Ascending aorta (tissue), 2 donors: Measurements from ENCODE around the gene TMEM207. TPM values are rescaled to one million over a fixed set of nuclear protein-coding genes. Genes with fewer than 3 reads are reported as not detected.

ENCODE experiments used
- DNase-seq, 2 donors: peaks; one replicate each; pipeline ENCODE4 v3.0.0-alpha.2; 2019; ENCODE audit warnings: low spot score in 2 of 2
- H3K27ac ChIP-seq, 2 donors: fragments of 200-600 bp; sonication (generic); one replicate each; pipeline ENCODE4 v1.5.1; 2016 to 2017; ENCODE audit warnings: mild to moderate bottlenecking in 1 of 2
- H3K27me3 ChIP-seq: fragments of 200-600 bp; sonication (generic); one replicate; pipeline ENCODE4 v1.5.1; 2017
- H3K36me3 ChIP-seq, 2 donors: fragments of 200-600 bp; sonication (generic); one replicate each; pipeline ENCODE4 v1.5.1; 2016
- H3K4me1 ChIP-seq, 2 donors: fragments of 200-600 bp; sonication (generic); one replicate each; pipeline ENCODE4 v1.5.1; 2016 to 2017; ENCODE audit warnings: mild to moderate bottlenecking in 1 of 2
- H3K4me3 ChIP-seq, 2 donors: fragments of 200-600 bp; sonication (generic); one replicate each; pipeline ENCODE4 v1.5.1; 2016 to 2017; ENCODE audit warnings: mild to moderate bottlenecking in 1 of 2
- H3K9me3 ChIP-seq, 2 donors: fragments of 200-600 bp; sonication (generic); one replicate each; pipeline ENCODE4 v1.5.1; 2016
- CTCF ChIP-seq, 3 experiments: fragments of 200-600 bp in 2 of 3; fragments of 450-650 bp in 1 of 3; sonication (generic) in 2 of 3; IDR thresholded peaks; one replicate each; pipeline ENCODE4 v1.5.1; 2016 to 2019; ENCODE audit warnings: antibody characterized with exemption in 3 of 3, mild to moderate bottlenecking in 1 of 3, moderate library complexity in 1 of 3
- intact Hi-C: fragments of 100-400 bp; cut with DNase I; formaldehyde crosslinking; loops from one replicate; pipeline ENCODE4 v1.15.1; 2023
- total RNA-seq: library from RNA; depleted of rRNA; stranded (reverse); fragments of >200 nt; gene quantifications from one replicate; pipeline ENCODE4 v1.1.0, GENCODE V29; 2016

TMEM207 gene
- not detected for total RNA-seq

GRCh38 chr3:190449801-190450200 lies at the start of gene TMEM207:
Gene TMEM207, minus strand, starts transcription at chr3:190449901. Its CDS starts 92 bp downstream, at chr3:190449809.
- intact Hi-C loops, result no loop called here
- TF ChIP-seq CTCF (IDR thresholded peaks at IDR 0.05), result no peak

GRCh38 chr3:190499122-190499521 lies 49.4 kb upstream of the TMEM207 start:
- Histone ChIP-seq H3K4me3 (no peak overlapping the region), H3K27ac (no peak overlapping the region), H3K36me3 (no peaks in the 10 kb centered on the region), H3K4me1 (no peaks in the 10 kb centered on the region), H3K27me3 (no peaks in the 10 kb centered on the region), H3K9me3 (no peaks in the 10 kb centered on the region)
- no peak for DNase-seq
- no peak for TF ChIP-seq CTCF (IDR thresholded peaks at IDR 0.05)
- intact Hi-C loops, result no loop called here

More at GRCh38 chr3:190449801-190450200, at the start of gene TMEM207:
- H3K27me3 ChIP-seq, result no peaks in the 10 kb centered on the region
- no peak within 1 kb of the TSS for H3K4me3 ChIP-seq
- H3K36me3 ChIP-seq, result no peaks in the 10 kb centered on the region
- no peak within 1 kb of the TSS for H3K27ac ChIP-seq
- no peaks in the 10 kb centered on the region for H3K4me1 ChIP-seq
- no peaks in the 10 kb centered on the region for H3K9me3 ChIP-seq
- DNase-seq, result no peak

GRCh38 chr3:190498293-190498692 lies 48.6 kb upstream of the TMEM207 start:
- no peak for TF ChIP-seq CTCF (IDR thresholded peaks at IDR 0.05)
- Histone ChIP-seq H3K4me1 (no peaks in the 10 kb centered on the region), H3K27me3 (no peaks in the 10 kb centered on the region), H3K4me3 (no peak overlapping the region), H3K27ac (no peak overlapping the region), H3K9me3 (no peaks in the 10 kb centered on the region), H3K36me3 (no peaks in the 10 kb centered on the region)
- intact Hi-C loops, result no loop called here
- DNase-seq, result no peak

GRCh38 chr3:190497811-190498210 lies 48.1 kb upstream of the TMEM207 start:
- H3K4me3 ChIP-seq, result no peak overlapping the region
- TF ChIP-seq CTCF (IDR thresholded peaks at IDR 0.05), result no peak
- no peaks in the 10 kb centered on the region for H3K9me3 ChIP-seq
- DNase-seq, result no peak
- H3K27ac ChIP-seq, result no peak overlapping the region
- H3K27me3 ChIP-seq, result no peaks in the 10 kb centered on the region
- H3K36me3 ChIP-seq, result no peaks in the 10 kb centered on the region
- no peaks in the 10 kb centered on the region for H3K4me1 ChIP-seq
- intact Hi-C loops, result no loop called here

GRCh38 chr3:190496859-190497258 lies 47.2 kb upstream of the TMEM207 start:
- TF ChIP-seq CTCF (IDR thresholded peaks at IDR 0.05), result no peak
- H3K4me1 ChIP-seq, result no peaks in the 10 kb centered on the region
- no peak overlapping the region for H3K4me3 ChIP-seq
- H3K27me3 ChIP-seq, result no peaks in the 10 kb centered on the region
- intact Hi-C loops, result no loop called here
- no peaks in the 10 kb centered on the region for H3K9me3 ChIP-seq
- H3K27ac ChIP-seq, result no peak overlapping the region
- no peak for DNase-seq
- H3K36me3 ChIP-seq, result no peaks in the 10 kb centered on the region

- DNase-seq, result no peak
- intact Hi-C loops, result no loop called here
- no peak for TF ChIP-seq CTCF (IDR thresholded peaks at IDR 0.05)
- Histone ChIP-seq H3K36me3 (no peaks in the 10 kb centered on the region), H3K27me3 (no peaks in the 10 kb centered on the region), H3K4me1 (no peaks in the 10 kb centered on the region), H3K27ac (no peak overlapping the region), H3K9me3 (no peaks in the 10 kb centered on the region), H3K4me3 (no peak overlapping the region)
These were observed 46.1 kb upstream of the TMEM207 start for GRCh38 chr3:190495796-190496195.
